Measurements from ENCODE around the gene CCR4. TPM values are rescaled to one million over a fixed set of nuclear protein-coding genes. Genes with fewer than 3 reads are reported as not detected.

The CCR4 gene
- total RNA-seq, 1 experiment from 2014 or later = not detected

- TF ChIP-seq SP1 (IDR thresholded peaks at IDR 0.05; ENCODE audit: low read depth) (no peak), YY1 (IDR thresholded peaks at IDR 0.05; ENCODE audit: extremely low read depth, insufficient replicate concordance, low read depth, low read length) (no peak), TCF7L2 (IDR thresholded peaks at IDR 0.05; ENCODE audit: borderline replicate concordance, extremely low read depth, insufficient read depth, insufficient read length) (no peak), CTCF (IDR thresholded peaks at IDR 0.05 in 2 of 3, conservative IDR thresholded peaks at IDR 0.05 in 1 of 3; ENCODE audit: borderline replicate concordance in 1 of 3, insufficient read depth in 1 of 3, low read depth in 2 of 3, low read length in 2 of 3) (no peak), FOSL1 (IDR thresholded peaks at IDR 0.05; ENCODE audit: low read depth) (no peak), POLR2AphosphoS5 (IDR thresholded peaks at IDR 0.05; ENCODE audit: low read depth, low read length) (no peak), SRF (IDR thresholded peaks at IDR 0.05; ENCODE audit: low read depth) (no peak), ELF1 (IDR thresholded peaks at IDR 0.05; ENCODE audit: borderline replicate concordance, low read depth) (no peak), EZH2 (IDR thresholded peaks at IDR 0.05) (no peak), ZNF274 (IDR thresholded peaks at IDR 0.05; ENCODE audit: low read depth, low read length) (no peak)
- peaks cover 0 to 6% of the 10 kb centered on the region in 2 experiments; a peak in 1 of 4 replicates for H3K9me3 ChIP-seq (ENCODE audit: control insufficient read depth in 1 of 2, insufficient read depth in 1 of 2, low read depth in 1 of 2, low read length in 2 of 2)
- no peak overlapping the region for H3K4me2 ChIP-seq (ENCODE audit: low read length)
- ChIA-PET CTCF (no interaction called here), RAD21 (ENCODE audit: low non-redundant PET in 1 of 2, low total read pairs in 2 of 2, uncharacterized antibody in 2 of 2, unreplicated experiment in 2 of 2) (no interaction called here), POLR2A (no interaction called here)
- H3K27me3 ChIP-seq (ENCODE audit: insufficient read depth, low read length) = no peaks in the 10 kb centered on the region
- ATAC-seq (no peak), DNase-seq (ENCODE audit: low read depth, low spot score) (no peak)
- H3K79me2 ChIP-seq (ENCODE audit: insufficient read depth, low read length) = no peaks in the 10 kb centered on the region
- H3K9me2 ChIP-seq (ENCODE audit: insufficient read depth) = no peaks in the 10 kb centered on the region
- no peaks in the 10 kb centered on the region for H3K36me3 ChIP-seq (ENCODE audit: control insufficient read depth in 1 of 2, insufficient read depth in 2 of 2, low read length in 2 of 2)
- no TSS peak for BruUV-seq (replicated peaks)
- no peaks in the 10 kb centered on the region for H3K4me1 ChIP-seq (ENCODE audit: control insufficient read depth in 1 of 2, insufficient read depth in 2 of 2, low read length in 2 of 2)
- intact Hi-C loops (cut with micrococcal nuclease) = no loop called here
- H4K20me1 ChIP-seq (ENCODE audit: insufficient read depth) = no peaks in the 10 kb centered on the region
- no peak overlapping the region for H3K9ac ChIP-seq (ENCODE audit: low read length)
- no peak overlapping the region for H2AFZ ChIP-seq (ENCODE audit: low read depth, low read length, poor library complexity, severe bottlenecking)
- H3K4me3 ChIP-seq (replicated peaks in 1 of 2; ENCODE audit: low read depth in 1 of 2, low read length in 2 of 2) = no peak overlapping the region
- H3K27ac ChIP-seq (ENCODE audit: low read depth, low read length) = no peak overlapping the region
These were observed 50.4 kb downstream of the CCR4 start for GRCh38 chr3:33001889-33002288.

Data from HCT116 (cell line).